Neural crest cell (in vitro differentiated cells): Measurements from ENCODE around the gene SCLT1. TPM values are rescaled to one million over a fixed set of nuclear protein-coding genes. Genes with fewer than 3 reads are reported as not detected.

Experiments
- DNase-seq: peaks from one replicate; pipeline ENCODE4 v3.0.0; 2021; ENCODE audit warnings: low read depth, mixed read lengths, low spot score
- H3K27ac Mint-ChIP-seq: one replicate; pipeline ENCODE4 v1.8.0; 2021; ENCODE audit warnings: mild to moderate bottlenecking, mixed read lengths; ENCODE audit not compliant: unreplicated experiment
- H3K27me3 Mint-ChIP-seq: 2 replicates; pipeline ENCODE4 v1.8.0; 2021; ENCODE audit warnings: low read depth, mild to moderate bottlenecking, mixed read lengths
- H3K36me3 Mint-ChIP-seq: 2 replicates; pipeline ENCODE4 v1.8.0; 2021; ENCODE audit warnings: low read depth, mild to moderate bottlenecking, mixed read lengths
- H3K4me1 Mint-ChIP-seq: 2 replicates; pipeline ENCODE4 v1.8.0; 2021; ENCODE audit warnings: mixed read lengths
- H3K4me3 Mint-ChIP-seq: one replicate; pipeline ENCODE4 v1.8.0; 2021; ENCODE audit warnings: mild to moderate bottlenecking, mixed read lengths
- H3K9me3 Mint-ChIP-seq: 2 replicates; pipeline ENCODE4 v1.8.0; 2021; ENCODE audit warnings: mixed read lengths
- total RNA-seq: library from RNA; stranded (reverse); gene quantifications from 2 replicates; pipeline ENCODE4 v1.2.1, GENCODE V29; 2021
- TF ChIP-seq, protein P1 (sequence below): fragments of 200-600 bp; sonication (generic); conservative IDR thresholded peaks from 2 replicates; pipeline ENCODE4 v1.5.0; 2021; ENCODE audit warnings: antibody characterized with exemption, mild to moderate bottlenecking

SCLT1 gene
- total RNA-seq, 1 donor from 2014 or later: 22.7 TPM

DNA sequence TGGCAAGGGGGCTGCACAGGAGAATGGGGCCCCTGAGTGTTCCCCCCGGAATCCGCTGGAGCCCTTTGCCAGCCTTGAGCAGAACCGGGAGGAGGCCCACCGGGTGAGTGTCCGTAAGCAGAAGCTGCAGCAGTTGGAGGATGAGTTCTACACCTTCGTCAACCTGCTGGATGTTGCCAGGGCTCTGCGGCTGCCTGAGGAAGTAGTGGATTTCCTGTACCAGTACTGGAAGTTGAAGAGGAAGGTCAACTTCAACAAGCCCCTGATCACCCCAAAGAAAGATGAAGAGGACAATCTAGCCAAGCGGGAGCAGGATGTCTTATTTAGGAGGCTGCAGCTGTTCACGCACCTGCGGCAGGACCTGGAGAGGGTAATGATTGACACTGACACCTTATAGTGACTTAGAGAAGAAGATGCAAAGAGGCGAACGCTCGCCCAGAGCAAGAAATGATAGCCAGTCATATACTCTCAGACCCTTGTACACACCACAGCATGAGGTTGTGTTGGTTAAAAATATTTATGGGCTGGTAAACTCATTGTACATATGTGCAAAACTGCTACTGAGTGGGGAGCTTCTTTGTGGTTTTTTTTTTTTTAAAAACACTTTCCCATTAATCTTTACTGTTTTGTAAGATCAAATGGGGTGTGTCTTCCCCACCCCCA is 231.4 kb downstream of the SCLT1 start:
- H3K9me3 Mint-ChIP-seq: no peaks in the 10 kb centered on the region
- DNase-seq: no peak
- no peak overlapping the region for H3K4me3 Mint-ChIP-seq
- H3K27ac Mint-ChIP-seq: peak overlapping the region; percentile 24
- TF ChIP-seq, protein P1, sequence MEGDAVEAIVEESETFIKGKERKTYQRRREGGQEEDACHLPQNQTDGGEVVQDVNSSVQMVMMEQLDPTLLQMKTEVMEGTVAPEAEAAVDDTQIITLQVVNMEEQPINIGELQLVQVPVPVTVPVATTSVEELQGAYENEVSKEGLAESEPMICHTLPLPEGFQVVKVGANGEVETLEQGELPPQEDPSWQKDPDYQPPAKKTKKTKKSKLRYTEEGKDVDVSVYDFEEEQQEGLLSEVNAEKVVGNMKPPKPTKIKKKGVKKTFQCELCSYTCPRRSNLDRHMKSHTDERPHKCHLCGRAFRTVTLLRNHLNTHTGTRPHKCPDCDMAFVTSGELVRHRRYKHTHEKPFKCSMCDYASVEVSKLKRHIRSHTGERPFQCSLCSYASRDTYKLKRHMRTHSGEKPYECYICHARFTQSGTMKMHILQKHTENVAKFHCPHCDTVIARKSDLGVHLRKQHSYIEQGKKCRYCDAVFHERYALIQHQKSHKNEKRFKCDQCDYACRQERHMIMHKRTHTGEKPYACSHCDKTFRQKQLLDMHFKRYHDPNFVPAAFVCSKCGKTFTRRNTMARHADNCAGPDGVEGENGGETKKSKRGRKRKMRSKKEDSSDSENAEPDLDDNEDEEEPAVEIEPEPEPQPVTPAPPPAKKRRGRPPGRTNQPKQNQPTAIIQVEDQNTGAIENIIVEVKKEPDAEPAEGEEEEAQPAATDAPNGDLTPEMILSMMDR: no peak
- H3K4me1 Mint-ChIP-seq: peaks cover 9% of the 10 kb centered on the region
- H3K36me3 Mint-ChIP-seq: peaks cover 38% of the 10 kb centered on the region
- no peaks in the 10 kb centered on the region for H3K27me3 Mint-ChIP-seq

GRCh38 chr4:128859887-128860677 is 233.3 kb downstream of the SCLT1 start:
- TF ChIP-seq, protein P1: no peak
- Mint-ChIP-seq H3K27ac (no peak overlapping the region), H3K4me1 (peaks cover 9% of the 10 kb centered on the region), H3K27me3 (no peaks in the 10 kb centered on the region), H3K36me3 (peaks cover 38% of the 10 kb centered on the region), H3K9me3 (no peaks in the 10 kb centered on the region), H3K4me3 (no peak overlapping the region)
- no peak for DNase-seq

GRCh38 chr4:128858879-128859671 is 234.3 kb downstream of the SCLT1 start:
- H3K36me3 Mint-ChIP-seq: peaks cover 38% of the 10 kb centered on the region
- H3K27ac Mint-ChIP-seq: no peak overlapping the region
- TF ChIP-seq, protein P1: no peak

DNA sequence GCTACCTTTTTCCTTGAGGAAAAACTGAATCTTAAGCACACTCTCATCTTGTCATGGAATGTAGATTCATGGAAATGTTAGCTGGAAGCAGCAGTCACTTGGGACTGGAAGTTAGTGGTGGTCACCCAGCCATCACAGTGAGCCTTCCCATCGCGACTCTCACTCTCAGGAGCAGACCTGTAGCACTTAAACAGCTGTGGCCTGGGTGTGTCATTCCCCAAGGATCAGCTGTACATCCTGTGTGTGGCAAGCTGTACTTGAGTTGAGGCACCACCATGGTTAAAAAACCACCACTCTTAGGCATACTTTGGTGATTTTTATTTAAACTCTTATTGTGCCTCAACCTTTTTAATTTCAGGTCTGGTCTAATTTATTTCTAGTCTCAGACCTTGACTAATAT is 237.1 kb downstream of the SCLT1 start:
- no peaks in the 10 kb centered on the region for H3K27me3 Mint-ChIP-seq
- H3K27ac Mint-ChIP-seq: no peak overlapping the region
- no peak for DNase-seq
- no peak overlapping the region for H3K4me3 Mint-ChIP-seq
- TF ChIP-seq, protein P1: no peak
- H3K36me3 Mint-ChIP-seq: peaks cover 38% of the 10 kb centered on the region
- no peaks in the 10 kb centered on the region for H3K4me1 Mint-ChIP-seq
- H3K9me3 Mint-ChIP-seq: no peaks in the 10 kb centered on the region

More at GRCh38 chr4:128858879-128859671, 234.3 kb downstream of the SCLT1 start:
- Mint-ChIP-seq H3K4me3 (no peak overlapping the region), H3K27me3 (no peaks in the 10 kb centered on the region), H3K4me1 (peaks cover 9% of the 10 kb centered on the region), H3K9me3 (no peaks in the 10 kb centered on the region)
- DNase-seq: no peak

- Mint-ChIP-seq H3K27me3 (no peaks in the 10 kb centered on the region), H3K4me3 (no peak overlapping the region), H3K9me3 (no peaks in the 10 kb centered on the region), H3K27ac (no peak overlapping the region), H3K4me1 (no peaks in the 10 kb centered on the region), H3K36me3 (peaks cover 34% of the 10 kb centered on the region)
- DNase-seq: no peak
- TF ChIP-seq, protein P1: no peak
Observed at GRCh38 chr4:128855621-128856020, 237.7 kb downstream of the SCLT1 start.
